LNCaP clone FGC (cell line): ENCODE data around the gene PITPNM3.

Source experiments
- DNase-seq: peaks from one replicate; pipeline ENCODE4 v3.0.0-alpha.2; 2011; ENCODE audit warnings: low read depth
- H3K4me3 ChIP-seq: 2 replicates; pipeline ENCODE4 v1.5.1; 2011; ENCODE audit warnings: mild to moderate bottlenecking, low read depth, low read length, control low read depth
- CTCF ChIP-seq: IDR thresholded peaks from 2 replicates; pipeline ENCODE4 v1.5.1; 2012; ENCODE audit warnings: mild to moderate bottlenecking; ENCODE audit not compliant: control insufficient read depth, insufficient read depth; ENCODE audit errors: extremely low read depth

Gene PITPNM3

GRCh38 chr17:6551869-6552531, 4.4 kb downstream of the PITPNM3 start:
- DNase-seq, result peak; percentile 26
- no peak for TF ChIP-seq CTCF
- H3K4me3 ChIP-seq, result no peak overlapping the region

- no peak for TF ChIP-seq CTCF
- no peak overlapping the region for H3K4me3 ChIP-seq
- no peak for DNase-seq
Measured at GRCh38 chr17:6551356-6551755, 5.0 kb downstream of the PITPNM3 start.

- H3K4me3 ChIP-seq, result no peak overlapping the region
- no peak for DNase-seq
- TF ChIP-seq CTCF, result no peak
Measured at GRCh38 chr17:6549384-6550036, 6.8 kb downstream of the PITPNM3 start.

- no peak for TF ChIP-seq CTCF
- no peak for DNase-seq
- H3K4me3 ChIP-seq, result no peak overlapping the region
Measured at GRCh38 chr17:6548578-6549330, 7.6 kb downstream of the PITPNM3 start.

GRCh38 chr17:6548034-6548433, 8.3 kb downstream of the PITPNM3 start:
- no peak for DNase-seq
- TF ChIP-seq CTCF, result no peak
- no peak overlapping the region for H3K4me3 ChIP-seq

GRCh38 chr17:6547336-6547735, 9.0 kb downstream of the PITPNM3 start:
- H3K4me3 ChIP-seq, result no peak overlapping the region
- TF ChIP-seq CTCF, result no peak
- no peak for DNase-seq
